Esophagus (tissue), 2 donors: ENCODE data around the gene SMYD3. TPM values are rescaled to one million over a fixed set of nuclear protein-coding genes. Genes with fewer than 3 reads are reported as not detected.
"Not testable (repeated sequence)": the region's sequence is repeated elsewhere in the genome, so short reads cannot be mapped to it uniquely, and the experiment has no call there.

Source experiments
- H3K27ac ChIP-seq, 2 donors: one replicate each; pipeline ENCODE4 v1.5.1; 2013; ENCODE audit warnings: low read depth in 2 of 2, mild to moderate bottlenecking in 2 of 2, inconsistent platforms in 1 of 2, low read length in 1 of 2, moderate library complexity in 1 of 2
- H3K27me3 ChIP-seq, 2 donors: one replicate each; pipeline ENCODE4 v1.6.1; 2013; ENCODE audit warnings: low read length in 2 of 2, control low read depth in 1 of 2, mild to moderate bottlenecking in 1 of 2; ENCODE audit not compliant: insufficient read depth in 2 of 2, control insufficient read depth in 1 of 2
- H3K36me3 ChIP-seq, 2 donors: one replicate each; pipeline ENCODE4 v1.6.1; 2013; ENCODE audit warnings: low read length in 1 of 2; ENCODE audit not compliant: control insufficient read depth in 2 of 2, insufficient read depth in 2 of 2
- H3K4me1 ChIP-seq, 2 donors: one replicate each; pipeline ENCODE4 v1.6.1; 2013; ENCODE audit warnings: low read length in 1 of 2; ENCODE audit not compliant: control insufficient read depth in 2 of 2, insufficient read depth in 2 of 2
- H3K4me3 ChIP-seq, 2 donors: one replicate each; pipeline ENCODE4 v1.5.1; 2013; ENCODE audit warnings: low read length in 2 of 2, mild to moderate bottlenecking in 2 of 2, low read depth in 1 of 2, moderate library complexity in 1 of 2
- H3K9me3 ChIP-seq, 2 donors: one replicate each; pipeline ENCODE4 v1.6.1; 2013; ENCODE audit warnings: mild to moderate bottlenecking in 2 of 2, low read depth in 1 of 2, low read length in 1 of 2, moderate library complexity in 1 of 2; ENCODE audit not compliant: control insufficient read depth in 2 of 2, insufficient read depth in 1 of 2
- WGBS, 2 donors: extraction: QIAGEN DNeasy Blood & Tissue Kit; methylation state at CpG; one replicate each; pipeline ENCODE4 v1.1.7; 2013; 5-methylcytosine and 5-hydroxymethylcytosine counted together
- polyA plus RNA-seq, 2 donors: library from polyadenylated mRNA; stranded (reverse); fragments of 200-250 nt; gene quantifications; one replicate each; pipeline ENCODE4 v1.2.3, GENCODE V29; 2013
- donor health status: healthy with polysubstance abuse.
- donor health status: Bipolar disorder and iron deficiency.

Gene SMYD3
- polyA plus RNA-seq, 2 donors: 5.0 to 5.7 TPM

DNA sequence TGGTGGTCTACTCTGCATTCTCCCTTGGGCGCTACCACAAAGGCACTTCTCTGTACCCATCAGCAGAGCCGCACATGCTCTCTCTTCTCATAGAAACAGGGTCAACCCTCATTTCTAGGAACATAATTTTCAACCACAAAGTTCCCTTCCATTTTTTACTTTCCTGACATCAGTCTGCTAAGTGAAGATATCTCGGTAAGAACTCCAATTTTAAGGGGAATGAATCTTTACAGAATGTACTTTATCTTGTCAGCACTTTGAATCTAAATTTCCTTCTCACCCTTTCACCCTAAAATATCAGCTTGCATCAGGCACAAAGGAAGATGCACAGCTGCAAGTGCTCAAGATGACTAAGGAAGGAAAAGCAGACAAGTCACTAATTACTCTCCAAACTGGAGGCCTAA, 545.9 kb downstream of the SMYD3 start:
- Histone ChIP-seq H3K36me3 (no peaks in the 10 kb centered on the region), H3K9me3 (no peaks in the 10 kb centered on the region), H3K27ac (no peak overlapping the region), H3K4me1 (no peaks in the 10 kb centered on the region), H3K4me3 (no peak overlapping the region), H3K27me3 (no peaks in the 10 kb centered on the region)
- WGBS, 2 donors: 86 to 91% methylated on average over 3 of the region's 3 CpGs

- no peaks in the 10 kb centered on the region for H3K4me1 ChIP-seq
- H3K27ac ChIP-seq: no peak overlapping the region
- no peak overlapping the region for H3K4me3 ChIP-seq
- no peaks in the 10 kb centered on the region for H3K27me3 ChIP-seq
- WGBS, 2 donors: 89 to 94% methylated on average over 4 of the region's 4 CpGs
- no peaks in the 10 kb centered on the region for H3K9me3 ChIP-seq
- no peaks in the 10 kb centered on the region for H3K36me3 ChIP-seq
These were observed 546.9 kb downstream of the SMYD3 start for GRCh38 chr1:245960171-245960570.

- Histone ChIP-seq H3K27ac (no peak overlapping the region), H3K36me3 (no peaks in the 10 kb centered on the region), H3K4me1 (peaks cover 0 to 2% of the 10 kb centered on the region in 2 donors), H3K4me3 (no peak overlapping the region), H3K27me3 (no peaks in the 10 kb centered on the region), H3K9me3 (no peaks in the 10 kb centered on the region)
- WGBS, 2 donors: 90 to 93% methylated on average over 6 of the region's 6 CpGs
These were observed 549.1 kb downstream of the SMYD3 start for GRCh38 chr1:245958016-245958415.

GRCh38 chr1:245957427-245957826, 549.7 kb downstream of the SMYD3 start:
- H3K27ac ChIP-seq: no peak overlapping the region
- no peaks in the 10 kb centered on the region for H3K9me3 ChIP-seq
- no peak overlapping the region for H3K4me3 ChIP-seq
- H3K36me3 ChIP-seq: no peaks in the 10 kb centered on the region
- peaks cover 0 to 2% of the 10 kb centered on the region in 2 donors for H3K4me1 ChIP-seq
- 76 to 79% methylated on average over 7 of the region's 7 CpGs for WGBS, 2 donors
- H3K27me3 ChIP-seq: no peaks in the 10 kb centered on the region

DNA sequence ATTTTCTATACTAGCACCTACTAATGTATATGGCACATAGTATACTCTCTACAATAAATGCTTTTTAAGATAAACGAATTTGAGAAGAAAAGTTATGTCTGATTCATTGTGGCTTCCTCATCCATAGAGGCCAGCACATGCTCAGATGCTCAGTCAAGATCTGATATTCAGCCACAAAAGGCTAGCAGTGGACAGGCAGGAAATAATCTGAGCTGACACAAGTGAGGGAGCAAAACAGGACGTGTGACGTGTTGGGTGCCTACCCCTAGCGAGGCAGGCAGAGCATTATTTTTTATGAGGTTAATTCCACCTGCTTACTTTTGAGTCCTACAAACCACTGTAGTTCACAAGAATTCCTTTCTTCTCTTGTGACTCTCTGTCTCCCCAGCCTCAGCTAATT, 550.9 kb downstream of the SMYD3 start:
- no peak overlapping the region for H3K4me3 ChIP-seq
- no peaks in the 10 kb centered on the region for H3K36me3 ChIP-seq
- H3K27me3 ChIP-seq: no peaks in the 10 kb centered on the region
- WGBS, 2 donors: 75% methylated on average over 4 of the region's 4 CpGs
- no peak overlapping the region for H3K27ac ChIP-seq
- peaks cover 0 to 2% of the 10 kb centered on the region in 2 donors for H3K4me1 ChIP-seq
- H3K9me3 ChIP-seq: no peaks in the 10 kb centered on the region

GRCh38 chr1:245953876-245954660, 553.0 kb downstream of the SMYD3 start:
- peak overlapping the region in 1 of 2 donors; percentile 37 for H3K4me3 ChIP-seq
- peaks cover 0 to 2% of the 10 kb centered on the region in 2 donors for H3K4me1 ChIP-seq
- H3K27me3 ChIP-seq: no peaks in the 10 kb centered on the region
- 25 to 34% methylated on average over 8 of the region's 8 CpGs for WGBS, 2 donors
- H3K9me3 ChIP-seq: no peaks in the 10 kb centered on the region
- H3K27ac ChIP-seq: peak overlapping the region in 1 of 2 donors; percentile 63
- H3K36me3 ChIP-seq: no peaks in the 10 kb centered on the region

- no peak overlapping the region for H3K4me3 ChIP-seq
- no peaks in the 10 kb centered on the region for H3K9me3 ChIP-seq
- H3K4me1 ChIP-seq: peaks cover 0 to 2% of the 10 kb centered on the region in 2 donors
- no peak overlapping the region for H3K27ac ChIP-seq
- H3K36me3 ChIP-seq: no peaks in the 10 kb centered on the region
- WGBS, 2 donors: 91 to 93% methylated on average over 7 of the region's 7 CpGs
- no peaks in the 10 kb centered on the region for H3K27me3 ChIP-seq
These were observed 554.6 kb downstream of the SMYD3 start for GRCh38 chr1:245952383-245953026.

- H3K36me3 ChIP-seq: no peaks in the 10 kb centered on the region
- no peak overlapping the region for H3K4me3 ChIP-seq
- H3K27me3 ChIP-seq: no peaks in the 10 kb centered on the region
- no peak overlapping the region for H3K27ac ChIP-seq
- H3K4me1 ChIP-seq: no peaks in the 10 kb centered on the region
- 90 to 94% methylated on average over 7 of the region's 7 CpGs for WGBS, 2 donors
- H3K9me3 ChIP-seq: no peaks in the 10 kb centered on the region
These were observed 558.3 kb downstream of the SMYD3 start for GRCh38 chr1:245948786-245949185.

DNA sequence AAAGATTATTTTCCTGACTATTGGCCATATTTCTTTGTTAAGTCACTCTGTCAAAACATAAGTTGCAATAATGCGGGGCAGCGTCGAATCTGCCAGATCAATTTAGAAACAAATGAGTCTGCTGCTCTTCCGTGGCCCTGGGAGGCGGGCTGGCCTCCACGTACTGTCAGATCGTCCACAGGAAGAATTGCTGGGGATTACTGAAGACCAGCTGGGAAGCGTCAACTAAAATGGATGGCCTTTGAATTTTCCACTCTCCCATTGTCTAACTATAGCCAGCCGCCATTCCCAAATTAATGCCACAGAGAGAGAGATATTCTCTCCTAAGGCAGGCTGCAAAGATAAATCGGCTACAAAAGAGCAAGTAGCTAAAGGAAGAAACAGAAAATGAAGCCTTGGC, 560.2 kb downstream of the SMYD3 start:
- H3K4me1 ChIP-seq: no peaks in the 10 kb centered on the region
- H3K9me3 ChIP-seq: no peaks in the 10 kb centered on the region
- no peaks in the 10 kb centered on the region for H3K36me3 ChIP-seq
- H3K27me3 ChIP-seq: no peaks in the 10 kb centered on the region
- no peak overlapping the region for H3K4me3 ChIP-seq
- 63 to 69% methylated on average over 10 of the region's 10 CpGs for WGBS, 2 donors
- peak overlapping the region in 1 of 2 donors; percentile 38 for H3K27ac ChIP-seq

GRCh38 chr1:245945136-245945535, 561.9 kb downstream of the SMYD3 start:
- WGBS, 2 donors: 96 to 99% methylated on average over 1 of the region's 1 CpG
- not testable (repeated sequence) for H3K36me3 ChIP-seq, H3K27me3 ChIP-seq, H3K27ac ChIP-seq, H3K4me3 ChIP-seq, H3K9me3 ChIP-seq, H3K4me1 ChIP-seq
